HL-60/S4 treated with phorbol 12-myristate 13-acetate at 8.2 ng/mL for 4 days and 3 days (cell line): Measurements from ENCODE around the gene APH1B.

ENCODE experiments used
- in situ Hi-C: fragments of 300-500 bp; cut with MboI; formaldehyde crosslinking; loops from 2 replicates; pipeline ENCODE4 v1.15.0; 2022; ENCODE audit warnings: low sequenced_read_pairs

APH1B gene

GRCh38 chr15:63349156-63349555, 71.8 kb downstream of the APH1B start:
- in situ Hi-C loops, result no loop called here

- in situ Hi-C loops, result no loop called here
Observed at GRCh38 chr15:63349621-63350020, 72.2 kb downstream of the APH1B start.

GRCh38 chr15:63350178-63350621, 72.8 kb downstream of the APH1B start:
- in situ Hi-C loops, result no loop called here

GRCh38 chr15:63351170-63351569, 73.8 kb downstream of the APH1B start:
- in situ Hi-C loops, result no loop called here

GRCh38 chr15:63352808-63353207, 75.4 kb downstream of the APH1B start:
- in situ Hi-C loops, result no loop called here

- in situ Hi-C loops, result no loop called here
Observed at GRCh38 chr15:63353261-63353660, 75.9 kb downstream of the APH1B start.

GRCh38 chr15:63353887-63354286, 76.5 kb downstream of the APH1B start:
- in situ Hi-C loops, result no loop called here

GRCh38 chr15:63354821-63355650, 77.6 kb downstream of the APH1B start:
- in situ Hi-C loops, result no loop called here

- in situ Hi-C loops, result no loop called here
Observed at GRCh38 chr15:63357061-63357460, 79.7 kb downstream of the APH1B start.

GRCh38 chr15:63357731-63358130, 80.3 kb downstream of the APH1B start:
- in situ Hi-C loops, result no loop called here

GRCh38 chr15:63358241-63359029, 81.0 kb downstream of the APH1B start:
- in situ Hi-C loops, result no loop called here
